Left renal cortex interstitium (tissue), 4 donors: ENCODE data around the gene CD99. TPM values are rescaled to one million over a fixed set of nuclear protein-coding genes. Genes with fewer than 3 reads are reported as not detected.
"Not testable (repeated sequence)": the region's sequence is repeated elsewhere in the genome, so short reads cannot be mapped to it uniquely, and the experiment has no call there.

ENCODE experiments used
- DNase-seq, 4 donors: peaks; one replicate each; pipeline ENCODE4 v3.0.0-alpha.2; 2013; ENCODE audit warnings: low read depth in 4 of 4, low spot score in 2 of 4, missing footprints in 1 of 4
- polyA plus RNA-seq, 4 donors: library from polyadenylated mRNA; unstranded; fragments of 120-200 nt; gene quantifications; one replicate each; pipeline ENCODE4 v1.2.1, GENCODE V29; 2013; ENCODE audit not compliant: insufficient read length in 4 of 4

Gene CD99
- polyA plus RNA-seq, 4 donors: 201 to 291 (median 209) TPM

DNA sequence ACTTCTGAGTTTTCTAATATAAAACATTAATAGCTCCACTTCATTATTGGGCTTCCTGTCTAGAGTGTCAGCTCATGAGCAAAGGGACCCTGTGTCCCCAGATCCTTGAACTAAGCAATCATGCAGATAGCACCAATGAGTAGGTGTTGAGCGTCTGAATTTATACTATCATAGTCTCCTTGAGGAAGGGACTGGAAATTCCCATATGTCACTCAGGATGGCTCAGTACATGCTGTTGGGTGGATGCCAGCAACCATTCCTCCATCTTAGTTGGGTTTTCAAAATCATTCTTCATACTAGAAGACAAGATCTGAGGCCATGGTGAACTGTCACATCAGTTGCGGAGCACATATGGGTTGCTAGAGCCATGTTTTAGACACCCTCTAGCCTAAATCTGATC lies 27.7 kb downstream of the CD99 start:
- no peak for DNase-seq

- DNase-seq: no peak
These were observed 28.8 kb downstream of the CD99 start for GRCh38 chrX:2719774-2720447.

- no peak for DNase-seq
These were observed 32.3 kb downstream of the CD99 start for GRCh38 chrX:2723286-2723879.

DNA sequence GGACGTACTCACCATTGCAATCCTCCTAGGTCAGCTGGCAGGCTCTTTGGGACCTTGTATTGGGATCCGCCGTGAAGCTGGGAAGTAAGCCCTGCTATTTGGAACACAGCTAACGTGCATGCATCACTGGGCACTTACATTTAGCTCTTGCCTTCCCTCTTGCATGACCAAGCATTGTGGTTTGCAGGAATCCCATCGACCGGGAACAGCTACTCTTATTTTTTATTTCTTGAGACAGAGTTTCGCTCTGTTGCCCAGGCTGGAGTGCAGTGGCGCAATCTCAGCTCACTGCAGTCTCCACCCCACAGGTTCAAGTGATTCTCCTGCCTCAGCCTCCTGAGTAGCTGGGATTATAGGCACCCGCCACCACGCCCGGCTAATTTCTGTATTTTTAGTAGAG lies 36.2 kb downstream of the CD99 start:
- not testable (repeated sequence) for DNase-seq

DNA sequence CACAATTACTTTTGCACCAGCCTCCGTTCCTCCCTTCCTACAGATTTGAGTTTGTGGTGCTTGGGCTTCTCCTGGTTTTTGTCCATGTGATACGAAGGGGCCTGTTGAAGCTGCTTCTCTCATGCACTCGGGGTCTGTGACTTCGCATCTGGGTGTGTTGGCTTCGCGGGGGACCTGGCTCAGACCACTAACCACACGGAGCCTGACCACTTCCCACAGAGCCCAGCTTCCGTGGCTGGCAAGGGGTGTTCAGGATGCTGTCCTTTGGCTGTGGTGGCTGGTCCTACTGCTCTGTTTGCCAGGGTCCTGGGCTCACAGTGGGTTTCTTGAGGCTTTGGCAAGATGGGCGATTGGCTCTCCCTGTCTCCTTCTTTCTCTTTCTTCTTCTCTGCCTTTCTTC lies 41.0 kb downstream of the CD99 start:
- DNase-seq: no peak

- DNase-seq: no peak
These were observed 41.6 kb downstream of the CD99 start for GRCh38 chrX:2732649-2733048.

DNA sequence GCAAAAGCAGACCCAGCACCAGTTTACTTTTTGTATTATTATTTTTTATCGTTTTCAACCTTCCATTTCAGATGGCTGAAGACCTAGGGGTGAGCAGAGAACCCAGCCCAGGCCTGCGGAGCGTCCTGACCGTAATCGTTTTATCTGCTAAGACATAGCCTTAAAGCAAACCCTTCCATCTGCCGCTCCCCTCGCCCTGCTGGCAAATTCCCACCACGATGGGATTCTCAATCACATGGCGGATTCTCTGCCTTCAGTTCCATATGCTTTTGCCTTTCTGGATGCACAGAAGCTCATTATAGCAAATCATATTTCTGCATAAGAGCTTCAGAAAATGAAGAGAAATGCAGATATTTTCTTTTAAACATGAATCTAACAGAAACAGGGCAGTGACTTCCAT lies 42.2 kb downstream of the CD99 start:
- no peak for DNase-seq

DNA sequence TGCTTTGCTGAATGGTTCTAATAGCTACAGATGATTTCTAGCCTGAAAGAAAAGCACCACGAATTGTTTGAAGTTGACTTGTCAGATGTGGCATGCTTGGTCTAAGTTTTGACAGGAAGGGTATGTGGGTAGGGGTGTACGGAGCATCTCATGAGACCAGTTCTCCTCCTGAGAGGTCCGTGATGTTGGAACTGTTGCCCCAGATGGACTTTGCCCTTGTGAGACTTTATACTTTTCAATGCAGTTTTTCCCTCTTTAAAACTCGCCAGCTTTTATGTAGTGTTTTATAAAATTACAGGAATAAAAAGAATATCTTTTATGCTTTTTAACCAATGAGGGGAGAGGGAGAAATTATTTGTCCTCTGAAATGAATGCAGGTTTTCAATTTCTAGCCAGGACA lies 44.2 kb downstream of the CD99 start:
- DNase-seq: no peak

DNA sequence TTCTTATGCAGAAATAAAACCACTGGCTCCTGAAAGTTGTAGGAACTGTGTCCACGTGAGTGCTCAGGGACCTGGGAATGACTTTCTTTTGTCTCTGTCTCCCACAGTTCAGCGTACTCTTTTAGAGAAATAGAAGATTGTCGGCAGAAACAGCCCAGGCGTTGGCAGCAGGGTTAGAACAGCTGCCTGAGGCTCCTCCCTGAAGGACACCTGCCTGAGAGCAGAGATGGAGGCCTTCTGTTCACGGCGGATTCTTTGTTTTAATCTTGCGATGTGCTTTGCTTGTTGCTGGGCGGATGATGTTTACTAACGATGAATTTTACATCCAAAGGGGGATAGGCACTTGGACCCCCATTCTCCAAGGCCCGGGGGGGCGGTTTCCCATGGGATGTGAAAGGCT lies 49.6 kb downstream of the CD99 start:
- no peak for DNase-seq

GRCh38 chrX:2741386-2741785 lies 50.3 kb downstream of the CD99 start:
- no peak for DNase-seq

GRCh38 chrX:2746250-2746649 lies 55.2 kb downstream of the CD99 start:
- not testable (repeated sequence) for DNase-seq

GRCh38 chrX:2748171-2748814 lies 57.2 kb downstream of the CD99 start:
- no peak for DNase-seq

GRCh38 chrX:2748815-2749188 lies 57.7 kb downstream of the CD99 start:
- no peak for DNase-seq

DNA sequence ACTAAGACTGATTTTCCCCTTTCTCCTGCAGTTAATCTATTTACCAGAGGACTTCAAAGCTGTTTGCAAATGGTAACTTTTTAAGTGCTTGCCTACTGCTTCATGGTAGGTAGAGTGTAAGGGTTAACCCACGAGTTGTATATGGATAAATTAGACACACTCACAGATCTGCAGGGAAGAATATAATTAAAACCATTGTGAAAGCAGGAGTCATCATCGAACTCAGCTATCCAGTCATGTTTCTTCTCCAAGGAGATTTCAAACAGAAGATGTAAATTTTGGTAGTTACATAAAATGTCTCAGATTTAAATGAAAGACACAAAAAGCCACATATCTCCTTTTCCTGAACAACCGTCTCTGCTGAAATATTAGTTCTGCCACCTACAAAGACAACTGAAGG lies 60.2 kb downstream of the CD99 start:
- no peak for DNase-seq

DNA sequence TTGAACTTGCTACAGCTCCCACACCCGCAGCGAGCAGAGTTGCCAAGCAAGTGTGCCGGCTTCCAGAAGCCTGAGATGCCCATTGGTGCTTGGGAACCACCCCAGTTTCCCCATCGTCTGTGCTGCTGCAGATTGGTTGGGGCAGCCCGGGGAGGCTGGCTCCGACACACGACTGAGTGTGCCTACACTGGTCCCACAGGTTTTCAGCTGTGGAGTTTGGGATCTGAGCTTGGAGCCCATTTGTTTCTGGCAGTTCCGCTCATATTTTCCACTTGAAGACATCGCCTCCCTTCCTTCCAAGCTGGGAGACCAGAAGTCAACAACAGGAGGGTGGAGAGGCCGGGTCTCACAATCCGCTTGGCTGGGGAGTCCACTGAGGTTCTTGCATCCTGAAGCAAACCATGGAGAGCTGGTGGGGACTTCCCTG lies 60.8 kb downstream of the CD99 start, which contains the start of gene XG:
Gene XG, plus strand, starts transcription at position 167 of the 427 bp plus-strand sequence. Its CDS starts 235 bp downstream, at position 402.
- not testable (repeated sequence) for DNase-seq

DNA sequence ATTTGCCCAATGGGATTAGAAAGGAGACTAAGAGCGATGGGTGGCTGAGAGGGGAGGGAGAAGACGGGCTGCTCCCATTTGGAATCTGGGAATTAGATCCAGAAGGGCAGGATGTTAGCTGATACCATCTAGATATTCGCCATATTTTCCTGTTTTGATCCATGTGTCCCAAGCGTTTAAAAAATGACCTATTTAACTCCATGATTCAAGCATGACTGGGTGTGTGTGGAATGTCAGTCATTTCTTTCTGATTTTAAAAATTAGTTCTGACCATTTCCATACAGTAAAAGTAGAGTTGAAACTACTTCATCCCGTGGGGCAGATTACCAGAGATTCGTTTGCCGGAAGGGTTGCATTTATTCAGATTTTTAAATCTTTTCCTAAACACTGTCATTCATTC lies 61.3 kb downstream of the CD99 start:
- DNase-seq: not testable (repeated sequence)

GRCh38 chrX:2755163-2755715 lies 64.1 kb downstream of the CD99 start:
- DNase-seq: not testable (repeated sequence)

DNA sequence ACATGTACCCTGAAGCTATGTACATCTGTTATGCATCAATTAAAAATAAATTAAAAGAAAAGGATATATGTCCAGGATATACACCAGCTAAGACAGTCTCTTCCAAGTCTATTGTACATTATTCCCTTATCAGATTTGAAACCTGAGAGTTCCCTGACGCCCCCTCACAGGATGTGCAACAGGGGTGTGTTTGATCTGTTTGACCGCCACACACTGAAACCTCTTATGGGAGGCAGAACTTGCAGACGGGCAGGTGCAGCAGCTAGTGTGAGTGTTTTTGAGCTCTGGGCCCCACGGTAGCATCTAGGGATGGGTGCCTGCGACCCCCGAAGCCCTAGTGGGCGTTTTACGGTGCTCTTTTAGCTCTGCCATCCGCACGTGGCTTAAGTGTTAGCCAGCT lies 65.5 kb downstream of the CD99 start:
- no peak for DNase-seq

DNA sequence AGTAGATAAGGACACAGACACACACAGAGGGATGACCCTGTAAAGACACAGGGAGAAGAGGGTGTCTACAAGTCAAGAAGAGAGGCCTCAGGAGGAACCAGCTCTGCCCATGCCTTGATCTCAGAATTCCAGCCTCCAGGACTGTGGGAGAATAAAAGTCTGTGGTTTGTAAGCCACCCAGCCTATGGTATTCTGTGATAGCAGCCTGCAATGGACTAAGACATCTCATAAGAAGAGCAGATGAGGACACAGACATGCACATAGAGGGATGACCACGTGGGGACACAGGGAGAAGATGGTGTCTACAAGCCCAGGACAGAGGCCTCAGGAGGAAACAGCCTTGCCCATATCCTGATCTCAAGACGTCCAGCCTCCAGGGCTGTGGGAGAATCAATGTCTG lies 70.2 kb downstream of the CD99 start:
- no peak for DNase-seq

- not testable (repeated sequence) for DNase-seq
These were observed 71.6 kb downstream of the CD99 start for GRCh38 chrX:2762671-2763070.

DNA sequence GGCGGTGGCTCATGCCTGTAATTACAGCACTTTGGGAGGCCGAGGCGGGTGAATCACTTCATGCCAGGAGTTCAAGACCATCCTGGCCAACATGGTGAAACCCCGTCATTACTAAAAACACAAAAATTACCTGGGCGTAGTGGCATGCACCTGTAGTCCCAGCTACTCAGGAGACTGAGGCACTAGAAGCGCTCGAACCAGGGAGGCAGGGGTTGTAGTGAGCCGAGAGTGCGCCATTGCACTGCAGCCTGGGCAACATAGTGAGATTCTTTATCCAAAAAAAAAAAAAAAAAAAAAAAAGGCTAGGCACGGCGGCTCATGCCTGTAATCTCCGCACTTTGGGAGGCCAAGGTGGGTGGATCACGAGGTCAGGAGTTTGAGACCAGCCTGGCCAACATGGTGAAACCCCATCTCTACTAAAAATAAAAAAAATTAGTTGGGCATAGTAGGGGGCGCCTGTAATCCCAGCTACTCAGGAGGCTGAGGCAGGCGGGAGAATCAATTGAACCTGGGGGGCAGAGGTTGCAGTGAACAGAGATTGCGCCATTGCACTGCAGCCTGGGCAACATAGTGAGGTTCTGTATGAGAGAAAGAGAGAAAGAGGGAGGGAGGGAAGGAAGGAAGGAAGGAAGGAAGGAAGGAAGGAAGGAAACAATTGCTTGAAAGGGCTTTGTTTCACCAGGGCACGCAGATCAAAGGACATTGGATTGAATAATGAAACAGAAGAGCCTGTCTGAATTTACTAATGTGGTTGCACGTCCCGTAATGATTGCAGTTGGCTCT lies 73.9 kb downstream of the CD99 start:
- DNase-seq: not testable (repeated sequence)
